Activated CD4-positive, alpha-beta T cell treated with anti-CD3 and anti-CD28 coated beads, Interleukin-2, amount 50 U/mL, for 16 hours (primary cell): ENCODE results near the gene MBIP.
"Not testable (repeated sequence)": the region's sequence is repeated elsewhere in the genome, so short reads cannot be mapped to it uniquely, and the experiment has no call there.

ENCODE experiments used
- DNase-seq: peaks from one replicate; pipeline ENCODE4 v3.0.0-alpha.2; 2020

Gene MBIP, protein sequence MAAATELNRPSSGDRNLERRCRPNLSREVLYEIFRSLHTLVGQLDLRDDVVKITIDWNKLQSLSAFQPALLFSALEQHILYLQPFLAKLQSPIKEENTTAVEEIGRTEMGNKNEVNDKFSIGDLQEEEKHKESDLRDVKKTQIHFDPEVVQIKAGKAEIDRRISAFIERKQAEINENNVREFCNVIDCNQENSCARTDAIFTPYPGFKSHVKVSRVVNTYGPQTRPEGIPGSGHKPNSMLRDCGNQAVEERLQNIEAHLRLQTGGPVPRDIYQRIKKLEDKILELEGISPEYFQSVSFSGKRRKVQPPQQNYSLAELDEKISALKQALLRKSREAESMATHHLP

DNA sequence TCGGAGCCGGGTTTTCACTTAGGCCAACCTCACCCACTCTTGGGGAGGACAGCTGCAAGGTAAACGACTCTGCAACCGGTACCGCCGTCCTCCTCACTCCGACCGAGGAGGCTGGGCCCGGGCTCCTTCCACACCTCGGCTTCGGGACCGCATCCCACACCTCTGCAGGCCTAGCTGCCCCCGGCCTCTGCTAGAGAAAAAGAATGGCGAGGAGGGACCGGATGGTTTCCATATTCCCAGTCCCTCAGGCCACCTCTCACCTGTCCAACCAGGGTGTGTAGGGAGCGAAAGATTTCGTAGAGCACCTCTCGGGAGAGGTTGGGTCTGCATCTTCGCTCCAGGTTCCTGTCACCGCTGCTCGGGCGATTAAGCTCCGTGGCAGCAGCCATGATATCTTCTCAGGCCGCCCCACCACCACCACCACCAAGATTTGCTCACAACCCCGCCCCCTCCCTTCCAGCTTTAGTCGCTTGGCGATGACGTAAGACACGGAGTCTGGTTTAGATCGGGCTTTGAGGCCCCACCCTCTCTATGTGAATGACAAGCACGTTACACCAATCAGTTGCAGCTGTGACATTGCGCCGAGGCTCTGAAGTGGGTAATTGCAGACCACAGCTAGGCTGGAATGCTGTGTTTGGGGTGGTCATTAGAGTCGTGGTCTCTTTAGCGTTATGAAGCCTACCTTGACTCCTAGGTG is at the start of gene MBIP:
MBIP (minus strand) TSS at position 438 of the 697 bp plus-strand sequence; CDS start at position 389, 49 bp downstream.
- DNase-seq = peak; percentile 95

DNA sequence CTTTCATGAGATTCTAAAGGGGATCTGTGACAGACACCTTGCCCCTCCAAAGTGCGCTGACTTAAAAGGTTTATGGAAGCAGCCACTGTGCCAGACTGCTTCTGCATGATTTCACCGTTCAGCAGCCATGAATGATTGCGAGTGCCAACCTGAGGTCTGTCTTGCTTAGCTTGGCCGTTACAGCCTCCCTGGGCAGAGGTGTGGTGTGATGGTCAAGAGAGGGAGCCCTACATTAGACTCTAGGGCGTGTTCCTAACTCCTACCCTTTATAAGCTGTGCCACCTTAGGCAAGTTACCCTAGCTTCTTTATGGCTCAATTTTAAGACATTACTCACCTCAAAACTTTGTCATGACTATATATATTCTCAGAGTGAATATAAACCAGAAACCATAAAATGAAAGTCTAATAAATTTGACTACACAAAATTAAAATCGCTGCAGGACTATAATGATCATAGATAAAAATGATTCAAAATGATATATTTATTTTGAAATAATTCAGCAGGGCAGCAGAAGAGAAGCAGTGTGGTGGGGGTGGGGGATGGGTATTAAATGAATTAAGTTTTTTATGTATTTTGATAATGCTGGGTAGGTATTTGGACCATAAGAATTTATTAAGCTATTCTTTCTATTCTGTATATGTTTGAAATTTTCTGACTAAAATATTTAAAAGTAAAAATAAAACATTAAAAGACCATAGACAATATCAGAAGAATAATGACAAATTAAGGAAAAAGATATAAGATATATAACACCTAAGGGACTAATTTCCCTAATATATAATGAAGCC is 47.7 kb upstream of the MBIP start:
- no peak for DNase-seq

DNA sequence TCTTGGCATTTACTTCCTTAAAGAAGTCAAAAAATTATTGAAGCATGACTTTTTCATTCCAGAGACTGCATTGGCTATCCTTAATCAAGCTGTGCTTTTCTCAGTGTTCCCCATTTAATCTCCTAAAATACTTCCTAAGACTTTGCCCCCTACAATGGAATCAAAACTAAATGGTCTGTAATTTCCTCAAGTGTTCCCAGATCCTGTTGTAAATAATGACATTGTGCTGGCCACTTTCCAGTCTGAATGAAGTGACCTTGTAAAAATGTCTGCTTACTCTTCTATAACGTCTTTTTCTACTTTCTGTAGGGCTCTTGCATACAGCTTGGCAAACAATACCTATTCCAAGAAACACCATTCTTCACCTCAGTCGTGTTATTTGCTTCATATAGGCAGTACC is 45.3 kb upstream of the MBIP start:
- no peak for DNase-seq

DNA sequence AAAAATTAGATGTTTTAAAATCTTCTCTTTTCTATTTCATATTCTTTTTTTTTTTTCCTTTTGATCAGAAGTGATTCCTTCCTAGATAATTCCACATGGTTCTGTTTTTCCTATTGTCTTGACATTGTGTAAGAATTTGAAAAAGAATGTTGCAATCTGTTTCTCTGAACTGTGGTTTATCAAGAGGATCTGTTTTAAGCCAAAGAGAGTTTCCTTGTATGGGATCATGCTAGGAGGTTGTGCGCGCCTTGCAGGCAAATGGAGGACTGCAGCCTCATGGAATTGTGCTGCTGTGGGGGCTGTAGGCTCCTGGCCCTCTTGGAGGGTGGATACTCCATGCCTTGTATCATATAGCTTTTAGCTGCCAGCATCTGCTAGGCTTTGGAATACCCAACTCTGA is 43.3 kb upstream of the MBIP start:
- DNase-seq = no peak

DNA sequence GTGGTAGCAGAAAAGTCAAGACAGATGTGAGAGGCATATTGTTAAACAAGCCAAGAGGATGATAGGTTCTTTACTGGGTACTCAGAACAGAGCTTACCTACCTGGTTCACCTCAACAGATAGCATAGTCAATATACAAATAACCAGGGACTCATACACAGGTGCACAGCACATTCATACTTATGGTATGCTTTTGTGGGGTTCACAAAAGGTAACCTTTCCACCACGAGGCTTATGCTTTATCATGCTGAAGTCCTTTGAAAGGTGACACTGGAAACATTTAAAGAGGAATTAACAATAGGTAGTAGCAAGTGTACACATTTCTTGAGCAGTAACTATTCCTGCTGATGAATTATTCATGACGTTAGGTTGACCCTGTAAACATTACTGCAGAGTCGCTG is 42.2 kb upstream of the MBIP start:
- no peak for DNase-seq

DNA sequence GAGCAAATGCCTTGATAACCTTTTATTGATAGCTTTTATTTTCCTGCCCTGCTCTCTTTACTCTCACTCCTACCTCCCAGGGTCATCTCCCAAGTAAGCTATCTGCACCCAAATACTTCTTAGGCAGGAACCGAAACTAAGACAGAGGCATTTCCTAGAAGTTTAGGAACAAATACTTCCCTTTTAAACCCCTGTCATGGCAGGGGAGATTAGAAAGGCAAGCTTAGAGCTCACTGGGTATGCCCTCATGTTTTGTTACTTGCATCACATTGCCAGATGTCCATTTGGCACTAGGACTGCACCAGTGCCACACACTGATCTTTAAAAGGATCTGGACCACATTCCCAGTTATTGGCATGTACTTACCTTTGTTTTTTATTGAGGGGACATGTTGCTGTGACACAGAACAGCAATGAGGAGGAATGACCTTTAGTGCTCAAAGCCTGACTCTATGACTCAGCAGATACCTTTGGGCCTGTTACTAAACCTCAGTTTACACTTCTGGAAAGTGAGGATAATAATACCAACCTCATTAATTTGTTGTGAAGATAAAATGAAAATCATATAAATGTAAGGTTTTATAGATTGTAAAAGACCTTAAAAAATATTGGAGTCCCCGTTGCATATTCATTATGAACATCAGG is 40.9 kb upstream of the MBIP start:
- DNase-seq = no peak

DNA sequence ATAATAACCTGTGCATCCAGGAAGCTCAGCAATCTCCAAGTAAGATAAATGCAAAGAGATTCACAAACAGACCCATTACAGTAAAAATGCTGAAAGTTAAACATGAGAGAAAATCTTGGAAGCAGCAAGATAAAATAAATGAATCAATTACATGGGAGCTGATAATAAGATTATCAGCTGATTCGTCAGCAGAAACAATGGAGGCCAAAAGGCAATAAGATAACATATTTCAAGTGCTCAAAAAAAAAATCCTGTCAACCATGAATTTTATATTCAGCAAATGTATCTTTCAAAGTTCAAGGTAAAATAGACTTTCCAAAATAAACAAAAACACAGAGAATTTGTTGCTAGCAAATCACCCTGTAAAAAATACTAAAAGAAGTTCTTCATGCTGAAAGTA is 36.4 kb upstream of the MBIP start:
- no peak for DNase-seq

DNA sequence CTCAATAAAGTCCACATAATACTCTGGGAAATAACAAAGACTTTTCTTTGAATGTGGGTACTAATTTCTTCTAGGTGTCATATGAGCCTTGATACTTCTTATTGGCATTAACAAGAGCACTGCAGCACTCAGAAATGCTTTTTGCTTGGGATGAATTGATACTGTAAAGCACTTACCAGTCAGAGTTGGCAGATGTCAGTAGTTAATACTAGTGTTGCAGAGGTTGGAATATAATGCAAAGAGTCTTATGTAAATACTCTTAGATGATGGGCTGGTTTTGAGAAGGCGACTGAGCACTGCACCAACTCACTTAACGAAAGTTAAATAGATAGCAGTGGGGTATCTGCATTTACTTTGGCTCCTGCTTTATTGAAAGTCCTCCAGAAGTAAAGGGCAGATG is 25.6 kb upstream of the MBIP start:
- DNase-seq = no peak

DNA sequence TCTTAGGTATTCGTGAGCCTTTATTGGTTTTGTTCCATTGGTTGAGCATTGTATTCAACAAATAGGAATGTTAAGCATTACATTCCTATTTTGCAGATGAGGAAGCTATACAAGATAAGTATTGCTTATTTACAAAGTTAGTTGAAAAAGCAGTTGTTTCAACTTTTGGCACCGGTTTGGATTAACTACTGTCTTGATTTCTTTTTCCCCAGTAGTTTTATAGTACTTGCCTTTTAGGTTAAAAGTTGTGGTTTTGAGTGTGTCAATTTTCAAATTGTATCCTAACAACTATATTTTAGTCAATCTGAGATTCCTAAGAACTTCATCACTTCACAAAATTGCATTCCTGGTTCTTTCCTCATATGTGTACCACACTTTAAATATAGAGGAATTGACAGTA is 23.8 kb upstream of the MBIP start:
- DNase-seq = no peak

DNA sequence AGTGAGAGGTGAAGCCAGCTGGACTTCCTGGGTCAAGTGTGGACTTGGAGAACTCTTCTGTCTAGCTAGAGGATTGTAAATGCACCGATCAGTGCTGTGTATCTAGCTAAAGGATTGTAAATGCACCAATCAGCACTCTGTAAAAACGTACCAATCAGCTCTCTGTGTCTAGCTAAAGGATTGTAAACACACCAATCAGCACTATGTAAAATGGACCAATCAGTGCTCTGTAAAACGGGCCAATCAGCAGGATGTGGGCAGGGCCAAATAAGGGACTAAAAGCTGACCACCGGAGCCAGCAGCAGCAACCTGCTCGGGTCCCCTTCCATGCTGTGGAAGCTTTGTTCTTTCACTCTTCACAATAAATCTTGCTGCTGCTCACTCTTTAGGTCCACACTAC is 21.4 kb upstream of the MBIP start:
- not testable (repeated sequence) for DNase-seq

DNA sequence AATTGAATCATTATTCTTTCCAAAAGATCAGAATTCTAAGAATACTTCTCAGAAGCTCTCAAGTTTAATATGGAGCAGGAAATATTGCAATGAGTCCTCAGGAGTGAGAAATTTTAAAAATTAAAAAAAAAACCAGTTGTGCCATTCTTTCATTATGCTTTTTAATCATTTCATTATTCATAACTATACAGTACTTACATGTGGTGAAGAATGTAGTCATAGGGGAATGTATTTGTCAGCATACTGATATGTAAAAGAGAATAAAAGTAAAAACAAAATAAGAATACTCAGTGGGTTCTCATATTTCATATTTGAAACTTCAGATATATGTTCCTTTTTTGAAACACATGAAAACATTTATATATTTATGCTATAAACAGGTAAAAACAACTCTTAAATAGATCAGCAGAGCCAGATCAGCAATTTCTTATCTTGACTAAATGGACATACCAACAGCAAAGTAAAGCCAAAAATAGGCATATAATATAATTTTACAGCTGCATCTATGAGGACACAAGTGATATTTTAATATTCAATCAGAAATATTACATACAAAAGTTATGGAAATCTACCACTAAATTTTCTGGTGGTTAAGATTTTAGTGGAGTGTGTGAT is 19.9 kb upstream of the MBIP start:
- no peak for DNase-seq

DNA sequence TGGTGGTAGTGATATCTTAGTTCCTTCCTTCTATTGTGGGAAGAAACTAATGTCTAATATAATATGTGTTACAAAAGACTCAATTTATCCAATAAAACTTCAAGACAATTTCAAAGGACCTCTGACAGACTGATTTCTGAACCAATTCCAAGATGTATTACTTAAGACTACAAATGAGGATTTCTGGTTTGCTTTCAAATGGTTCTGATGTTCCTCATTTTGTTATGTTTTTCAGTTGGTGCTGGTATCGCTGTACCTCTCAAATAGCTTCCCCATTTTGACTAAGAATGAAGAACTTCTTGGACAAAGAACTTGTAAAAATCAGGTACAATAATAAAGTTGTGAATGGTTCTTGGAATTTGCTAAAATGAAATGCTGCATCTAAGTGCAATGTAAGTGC is 19.4 kb upstream of the MBIP start:
- DNase-seq = peak; percentile 31

DNA sequence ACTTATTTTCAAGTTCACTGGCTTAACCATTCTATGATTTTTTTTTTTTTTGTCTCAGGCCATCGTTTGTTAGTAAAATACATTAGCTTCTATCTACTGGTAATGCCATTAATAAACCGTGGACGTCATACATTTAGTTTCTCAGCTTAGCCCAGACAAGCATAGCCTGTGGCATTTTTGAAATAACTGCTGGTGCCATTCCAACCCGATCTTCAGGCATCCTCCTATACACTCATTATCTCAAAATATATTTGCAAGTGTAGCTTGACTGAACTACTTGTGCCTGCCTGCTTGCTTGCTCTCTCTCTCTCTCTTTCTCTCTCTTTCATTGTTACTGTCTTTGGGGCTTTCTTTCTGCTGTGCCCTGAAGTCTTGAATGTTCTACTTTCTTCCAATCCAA is 12.7 kb upstream of the MBIP start:
- DNase-seq = no peak

DNA sequence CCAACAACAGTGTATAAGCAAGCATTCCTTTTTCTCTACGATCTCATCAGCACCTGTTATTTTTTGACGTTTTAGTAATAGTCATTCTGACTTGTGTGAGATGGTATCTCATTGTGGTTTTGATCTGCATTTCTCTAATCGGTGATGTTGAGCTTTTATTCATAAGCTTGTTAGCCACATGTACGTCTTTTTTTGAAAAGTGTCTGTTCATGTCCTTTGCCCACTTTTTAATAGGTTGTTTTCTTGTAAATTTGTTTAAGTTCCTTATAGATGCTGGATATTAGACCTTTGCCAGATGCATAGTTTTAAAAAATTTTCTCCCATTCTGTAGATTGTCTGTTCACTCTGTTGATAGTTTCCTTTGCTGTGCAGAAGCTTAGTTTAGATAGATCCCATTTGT is 7.1 kb upstream of the MBIP start:
- DNase-seq = not testable (repeated sequence)

DNA sequence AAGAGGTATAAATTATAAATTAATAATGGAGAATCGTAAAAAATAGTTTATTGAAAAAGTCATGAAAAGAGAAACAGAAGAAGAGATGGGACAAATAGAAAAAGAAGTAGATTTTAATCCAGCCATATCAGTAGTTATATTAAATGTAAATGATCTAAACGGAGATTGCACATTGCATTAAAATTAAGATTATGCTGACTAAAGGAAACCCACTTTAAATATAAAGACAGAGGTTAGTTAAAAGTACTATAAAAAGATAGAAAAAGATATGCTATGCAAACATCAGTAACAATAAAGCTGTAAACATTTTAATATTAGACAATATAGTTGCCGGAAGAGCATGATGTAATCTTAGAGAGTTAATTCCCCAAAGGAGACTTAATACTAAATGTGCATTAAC is 5.4 kb upstream of the MBIP start:
- no peak for DNase-seq

DNA sequence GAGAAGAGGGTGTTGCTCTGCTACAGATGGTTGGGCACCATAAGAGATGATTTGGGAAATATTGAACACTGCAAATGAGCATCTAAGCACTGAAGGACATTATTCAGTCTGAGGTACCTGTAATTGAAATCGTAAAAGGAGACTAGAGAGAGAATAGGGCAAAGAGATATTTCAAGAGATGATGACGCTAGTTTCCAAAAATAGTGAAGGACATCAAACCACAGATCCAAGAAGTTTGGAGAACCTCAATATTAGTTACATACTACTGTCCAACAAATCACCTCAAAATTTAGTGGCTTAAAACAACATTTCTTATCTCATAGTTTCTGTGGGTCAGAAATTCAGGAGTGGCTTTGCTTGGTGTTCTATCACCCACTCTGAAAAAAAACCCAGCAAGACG is 4.5 kb upstream of the MBIP start:
- no peak for DNase-seq

DNA sequence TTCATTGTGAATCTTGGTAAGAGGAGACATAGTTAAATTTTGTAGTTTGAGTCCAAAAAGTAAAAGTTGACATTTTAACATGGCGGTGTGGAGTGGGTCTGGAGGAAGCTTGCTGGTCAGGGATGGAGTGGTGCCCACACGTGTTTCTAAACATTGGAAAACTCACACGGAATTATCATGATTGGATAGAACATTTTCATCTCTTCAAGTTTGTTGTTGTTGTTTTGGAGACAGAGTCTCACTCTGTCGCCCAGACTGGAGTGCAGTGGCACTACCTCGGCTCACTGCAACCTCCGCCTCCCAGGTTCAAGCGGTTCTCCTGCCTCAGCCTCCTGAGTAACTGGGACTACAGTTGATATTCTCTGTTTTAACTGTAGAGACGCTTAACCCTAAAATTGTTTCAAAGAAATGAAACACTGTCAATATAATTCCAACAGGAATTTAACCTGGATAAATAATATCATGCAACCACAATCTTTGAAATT is 502 bp upstream of the MBIP start:
- DNase-seq = no peak

DNA sequence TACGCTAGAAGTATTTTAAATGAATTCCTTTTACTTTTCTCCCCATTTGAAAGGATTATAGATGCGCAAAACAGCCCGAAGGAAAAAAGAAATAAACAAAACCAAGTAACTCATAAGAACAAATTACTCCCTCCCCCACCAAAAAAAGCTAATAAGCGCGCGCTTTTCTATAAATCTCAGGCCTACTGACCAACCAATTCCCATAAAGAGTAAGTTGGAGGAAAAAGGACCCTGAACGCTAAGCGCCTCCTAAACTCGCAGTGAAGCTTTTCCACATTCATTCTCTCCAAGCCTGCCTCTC is 588 bp downstream of the MBIP start:
- DNase-seq = no peak

DNA sequence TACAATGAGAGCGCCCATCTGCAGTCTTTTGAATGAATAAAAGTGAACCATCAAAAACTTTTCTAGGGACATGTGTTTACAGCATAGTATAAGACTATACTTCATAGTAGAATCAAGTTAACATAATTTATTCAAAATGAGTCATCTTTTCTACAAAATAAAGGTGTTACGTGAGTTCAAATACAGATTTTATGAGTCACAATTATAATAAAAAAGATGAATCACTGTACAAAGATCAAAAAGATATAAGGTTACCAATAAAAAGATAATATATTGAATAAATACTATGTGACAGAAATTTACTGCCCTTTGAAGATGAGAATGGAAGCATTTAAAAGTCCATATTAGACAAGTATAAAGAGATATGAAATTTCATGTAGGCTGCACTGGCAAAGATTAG is 2.8 kb downstream of the MBIP start:
- DNase-seq = peak; percentile 27

DNA sequence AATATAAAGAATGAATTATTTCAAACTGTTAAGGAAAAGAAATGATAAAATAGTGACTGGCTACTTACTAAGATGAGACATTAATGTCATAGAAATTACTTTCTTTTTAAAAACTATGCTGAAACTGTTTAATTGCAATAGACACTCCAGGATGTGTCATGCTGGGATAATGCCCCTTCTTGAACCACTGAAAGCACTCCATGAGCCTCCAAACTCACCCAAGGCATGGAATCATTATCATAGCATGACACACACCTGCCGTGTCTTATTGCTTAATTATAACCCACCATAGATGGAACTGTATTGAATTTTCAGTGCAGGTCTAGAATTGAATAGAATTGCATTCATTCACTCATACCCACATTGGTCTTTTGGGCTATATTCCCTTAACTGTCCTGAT is 4.3 kb downstream of the MBIP start:
- DNase-seq = no peak

DNA sequence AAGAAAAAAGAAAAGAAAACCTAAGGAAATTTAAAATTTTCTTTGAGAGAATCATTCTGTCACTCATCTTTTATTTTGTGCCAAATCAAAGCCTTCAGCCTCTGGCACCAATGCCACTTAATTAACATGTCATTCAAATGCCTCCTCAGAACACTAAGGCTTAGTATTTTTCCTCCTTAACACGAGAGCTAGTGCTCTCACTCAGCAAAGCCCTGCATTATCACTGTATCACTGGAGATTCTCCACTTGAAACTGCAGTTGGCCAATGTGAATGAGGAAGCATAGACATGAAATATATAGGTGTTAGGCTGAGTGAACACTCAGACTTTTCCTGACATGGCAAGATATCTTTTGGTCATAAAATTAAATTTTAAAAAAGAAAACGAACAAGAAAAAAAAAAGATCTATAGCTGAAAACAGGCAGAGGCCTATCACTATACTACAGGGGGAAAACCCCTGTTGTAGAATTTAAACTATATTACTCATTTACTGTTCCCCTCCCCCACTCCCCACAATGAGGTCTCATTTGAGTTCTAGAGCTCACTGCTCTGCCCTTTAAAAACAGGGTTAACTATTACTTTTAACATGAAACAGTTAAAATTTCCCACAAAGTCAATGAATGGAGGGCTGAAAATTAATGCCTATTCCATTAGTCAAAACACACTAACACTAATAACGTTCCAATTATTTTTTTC is 5.1 kb downstream of the MBIP start:
- DNase-seq = peak; percentile 79

DNA sequence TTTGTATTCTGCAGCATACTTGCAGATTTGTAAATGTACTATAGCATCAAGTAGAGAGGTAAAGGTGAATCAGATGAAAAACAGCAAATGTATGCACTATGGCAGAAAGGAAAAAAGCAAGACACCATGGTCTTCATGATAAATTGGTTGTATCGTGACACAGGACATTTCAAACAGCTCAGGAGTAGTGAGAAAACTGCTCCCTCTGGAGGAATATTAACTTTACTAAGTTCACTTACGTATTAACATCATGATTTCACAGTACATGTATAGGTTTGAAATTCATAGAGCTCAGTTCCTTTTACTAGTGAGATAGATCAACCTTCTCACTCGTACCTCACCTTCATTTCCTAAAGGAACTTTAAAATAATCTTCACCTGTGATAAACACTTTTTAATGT is 6.5 kb downstream of the MBIP start:
- DNase-seq = no peak
